T-helper 2 cell treated with Interferon-gamma antibody and Interleukin-4, amounts not matched to agents 100 ng/mL and 5 ng/mL, for 36 hours (primary cell): ENCODE data around the gene PRDM8. TPM values are rescaled to one million over a fixed set of nuclear protein-coding genes. Genes with fewer than 3 reads are reported as not detected.

ENCODE experiments used
- intact Hi-C: fragments of 100-400 bp; cut with micrococcal nuclease; formaldehyde crosslinking; loops from one replicate; pipeline ENCODE4 v1.15.1; 2023
- total RNA-seq: library from RNA; stranded (reverse); gene quantifications from 2 replicates; pipeline ENCODE4 v1.2.3, GENCODE V29; 2022

PRDM8 gene
- total RNA-seq, 1 donor from 2014 or later = 6.1 TPM

GRCh38 chr4:80183250-80184052 is 13.9 kb upstream of the PRDM8 start:
- intact Hi-C loops = loop anchor here (1.0 to 10.0 kb wide), 10 partner anchors 11 to 311 kb away; partner anchors contain the start of gene ANTXR2

- intact Hi-C loops = loop anchor here (1.0 to 10.0 kb wide), 10 partner anchors 12 to 311 kb away; partner anchors contain the start of gene ANTXR2
Observed at GRCh38 chr4:80184053-80184824, 13.1 kb upstream of the PRDM8 start.

- intact Hi-C loops = loop anchor here (1.0 to 10.0 kb wide), 10 partner anchors 13 to 310 kb away; partner anchors contain the start of gene ANTXR2
Observed at GRCh38 chr4:80184825-80185756, 12.2 kb upstream of the PRDM8 start.

- intact Hi-C loops = loop anchor here (2.0 to 10.0 kb wide), 3 partner anchors 31 to 309 kb away; no protein-coding TSS in a partner anchor
Observed at GRCh38 chr4:80185787-80186548, 11.3 kb upstream of the PRDM8 start.

- intact Hi-C loops = loop anchor here (10.0 kb wide), 1 partner anchor 308 kb away; no protein-coding TSS in a partner anchor
Observed at GRCh38 chr4:80186676-80187075, 10.6 kb upstream of the PRDM8 start.

- intact Hi-C loops = loop anchor here (10.0 kb wide), 1 partner anchor 307 kb away; no protein-coding TSS in a partner anchor
Observed at GRCh38 chr4:80187677-80188076, 9.6 kb upstream of the PRDM8 start.

GRCh38 chr4:80188457-80188800 is 8.9 kb upstream of the PRDM8 start:
- intact Hi-C loops = loop anchor here (10.0 kb wide), 1 partner anchor 306 kb away; no protein-coding TSS in a partner anchor

GRCh38 chr4:80188801-80189458 is 8.4 kb upstream of the PRDM8 start:
- intact Hi-C loops = loop anchor here (10.0 kb wide), 1 partner anchor 306 kb away; no protein-coding TSS in a partner anchor

GRCh38 chr4:80189581-80189955 is 7.7 kb upstream of the PRDM8 start:
- intact Hi-C loops = loop anchor here (10.0 kb wide), 1 partner anchor 305 kb away; no protein-coding TSS in a partner anchor

- intact Hi-C loops = loop anchor here (10.0 kb wide), 1 partner anchor 305 kb away; no protein-coding TSS in a partner anchor
Observed at GRCh38 chr4:80189956-80190677, 7.2 kb upstream of the PRDM8 start.

- intact Hi-C loops = no loop called here
Observed at GRCh38 chr4:80192252-80192866, 4.9 kb upstream of the PRDM8 start.

GRCh38 chr4:80192937-80193336 is 4.4 kb upstream of the PRDM8 start:
- intact Hi-C loops = no loop called here

- intact Hi-C loops = no loop called here
Observed at GRCh38 chr4:80195441-80196140, 1.7 kb upstream of the PRDM8 start.

- intact Hi-C loops = no loop called here
Observed at GRCh38 chr4:80196259-80196921, 913 bp upstream of the PRDM8 start.

GRCh38 chr4:80197601-80198440 is 518 bp downstream of the PRDM8 start:
- intact Hi-C loops = no loop called here

- intact Hi-C loops = no loop called here
Observed at GRCh38 chr4:80198441-80198837, 1.1 kb downstream of the PRDM8 start.
